Activated T-helper 1 cell treated with anti-CD3 and anti-CD28 coated beads, Interleukin-12 subunit alpha, Interleukin-12 subunit beta, Interleukin-2, Interleukin-4 antibody, amounts not matched to agents 30 ng/mL and 10 ng/mL and 1 ng/mL, durations not matched to agents 14 hours and 24 hours and 36 hours (primary cell): Measurements from ENCODE around the gene FIBP. TPM values are rescaled to one million over a fixed set of nuclear protein-coding genes. Genes with fewer than 3 reads are reported as not detected.

Source experiments
- DNase-seq: peaks from one replicate; pipeline ENCODE4 v3.0.0; 2021; ENCODE audit warnings: low spot score
- H3K27ac Mint-ChIP-seq: one replicate; pipeline ENCODE4 v1.8.0; 2021; ENCODE audit warnings: mild to moderate bottlenecking, mixed read lengths
- H3K27me3 Mint-ChIP-seq: one replicate; pipeline ENCODE4 v1.8.0; 2022; ENCODE audit warnings: mild to moderate bottlenecking, moderate library complexity, mixed read lengths; ENCODE audit not compliant: insufficient read depth
- H3K36me3 Mint-ChIP-seq: one replicate; pipeline ENCODE4 v1.8.0; 2021; ENCODE audit warnings: low read depth, mixed read lengths
- H3K4me1 Mint-ChIP-seq: one replicate; pipeline ENCODE4 v1.8.0; 2021; ENCODE audit warnings: low read depth, mixed read lengths
- H3K4me3 Mint-ChIP-seq: one replicate; pipeline ENCODE4 v1.8.0; 2021; ENCODE audit warnings: mild to moderate bottlenecking, moderate library complexity, mixed read lengths
- H3K9me3 Mint-ChIP-seq: one replicate; pipeline ENCODE4 v1.8.0; 2021; ENCODE audit warnings: mixed read lengths
- intact Hi-C: fragments of 100-400 bp; cut with micrococcal nuclease; formaldehyde crosslinking; loops from one replicate; pipeline ENCODE4 v1.15.1; 2024
- total RNA-seq: library from RNA; stranded (reverse); gene quantifications from 2 replicates; pipeline ENCODE4 v1.2.3, GENCODE V29; 2022

Gene FIBP
- total RNA-seq = 86.8 and 93.2 TPM in 2 replicates

GRCh38 chr11:65888163-65888814 is at the start of gene FIBP:
Gene FIBP, minus strand, starts transcription at chr11:65888471. Its CDS starts 53 bp downstream, at chr11:65888418.
- intact Hi-C loops = loop anchor here (1.0 to 2.0 kb wide), 7 partner anchors 15 to 273 kb away; partner anchors contain the start of genes BANF1, EIF1AD, MUS81 and PCNX3
- DNase-seq = peak; percentile 90
- H3K9me3 Mint-ChIP-seq = no peaks in the 10 kb centered on the region
- peak within 1 kb of the TSS; percentile 99 for H3K4me3 Mint-ChIP-seq
- peak within 1 kb of the TSS; percentile 96 for H3K27ac Mint-ChIP-seq
- H3K36me3 Mint-ChIP-seq = peaks cover 36% of the 10 kb centered on the region
- H3K27me3 Mint-ChIP-seq = no peaks in the 10 kb centered on the region
- peaks cover 58% of the 10 kb centered on the region for H3K4me1 Mint-ChIP-seq

GRCh38 chr11:65937766-65938165 is 49.5 kb upstream of the FIBP start:
- Mint-ChIP-seq H3K36me3 (no peaks in the 10 kb centered on the region), H3K9me3 (no peaks in the 10 kb centered on the region), H3K27ac (no peak overlapping the region), H3K27me3 (peaks cover 10% of the 10 kb centered on the region), H3K4me3 (no peak overlapping the region), H3K4me1 (peaks cover 4% of the 10 kb centered on the region)
- DNase-seq = no peak
- intact Hi-C loops = no loop called here

GRCh38 chr11:65934014-65934413 is 45.7 kb upstream of the FIBP start:
- Mint-ChIP-seq H3K4me3 (no peak overlapping the region), H3K27ac (no peak overlapping the region), H3K4me1 (peaks cover 18% of the 10 kb centered on the region), H3K36me3 (no peaks in the 10 kb centered on the region), H3K27me3 (peaks cover 5% of the 10 kb centered on the region), H3K9me3 (no peaks in the 10 kb centered on the region)
- intact Hi-C loops = no loop called here
- DNase-seq = no peak

GRCh38 chr11:65932558-65932919 is 44.3 kb upstream of the FIBP start:
- Mint-ChIP-seq H3K27ac (no peak overlapping the region), H3K9me3 (no peaks in the 10 kb centered on the region), H3K4me3 (no peak overlapping the region), H3K4me1 (peaks cover 33% of the 10 kb centered on the region), H3K27me3 (peaks cover 5% of the 10 kb centered on the region), H3K36me3 (no peaks in the 10 kb centered on the region)
- intact Hi-C loops = no loop called here
- DNase-seq = no peak

- DNase-seq = no peak
- peak overlapping the region; percentile 52 for H3K27ac Mint-ChIP-seq
- H3K4me1 Mint-ChIP-seq = peaks cover 39% of the 10 kb centered on the region
- H3K27me3 Mint-ChIP-seq = peaks cover 2% of the 10 kb centered on the region
- H3K9me3 Mint-ChIP-seq = no peaks in the 10 kb centered on the region
- H3K4me3 Mint-ChIP-seq = no peak overlapping the region
- no peaks in the 10 kb centered on the region for H3K36me3 Mint-ChIP-seq
- intact Hi-C loops = no loop called here
Measured at GRCh38 chr11:65931773-65932557, 43.7 kb upstream of the FIBP start.

- Mint-ChIP-seq H3K4me3 (peak overlapping the region; percentile 48), H3K4me1 (peaks cover 40% of the 10 kb centered on the region), H3K27me3 (peaks cover 2% of the 10 kb centered on the region), H3K9me3 (no peaks in the 10 kb centered on the region), H3K36me3 (peaks cover 3% of the 10 kb centered on the region), H3K27ac (peak overlapping the region; percentile 92)
- intact Hi-C loops = loop anchor here (1.0 to 2.0 kb wide), 5 partner anchors 9 to 60 kb away; partner anchors contain the start of genes C11orf68, DRAP1, FIBP and SART1
- no peak for DNase-seq
Measured at GRCh38 chr11:65928667-65929066, 40.4 kb upstream of the FIBP start.

GRCh38 chr11:65927904-65928397 is 39.7 kb upstream of the FIBP start:
- Mint-ChIP-seq H3K27ac (peak overlapping the region; percentile 92), H3K27me3 (peaks cover under 1% of the 10 kb centered on the region), H3K9me3 (no peaks in the 10 kb centered on the region), H3K36me3 (peaks cover 10% of the 10 kb centered on the region), H3K4me3 (peak overlapping the region; percentile 48), H3K4me1 (peaks cover 40% of the 10 kb centered on the region)
- peak; percentile 72 for DNase-seq
- intact Hi-C loops = loop anchor here (1.0 to 2.0 kb wide), 5 partner anchors 9 to 61 kb away; partner anchors contain the start of genes C11orf68, DRAP1, FIBP and SART1

GRCh38 chr11:65925397-65925796 is 37.1 kb upstream of the FIBP start:
- H3K4me3 Mint-ChIP-seq = no peak overlapping the region
- no peaks in the 10 kb centered on the region for H3K9me3 Mint-ChIP-seq
- no peak for DNase-seq
- peaks cover 19% of the 10 kb centered on the region for H3K36me3 Mint-ChIP-seq
- intact Hi-C loops = no loop called here
- H3K27me3 Mint-ChIP-seq = no peaks in the 10 kb centered on the region
- peaks cover 26% of the 10 kb centered on the region for H3K4me1 Mint-ChIP-seq
- H3K27ac Mint-ChIP-seq = no peak overlapping the region

- DNase-seq = no peak
- Mint-ChIP-seq H3K27me3 (no peaks in the 10 kb centered on the region), H3K36me3 (peaks cover 22% of the 10 kb centered on the region), H3K27ac (no peak overlapping the region), H3K9me3 (no peaks in the 10 kb centered on the region), H3K4me3 (peak overlapping the region; percentile 34), H3K4me1 (peaks cover 12% of the 10 kb centered on the region)
- intact Hi-C loops = no loop called here
Measured at GRCh38 chr11:65922565-65922964, 34.3 kb upstream of the FIBP start.

- H3K27ac Mint-ChIP-seq = peak overlapping the region; percentile 9
- peaks cover 10% of the 10 kb centered on the region for H3K4me1 Mint-ChIP-seq
- no peaks in the 10 kb centered on the region for H3K9me3 Mint-ChIP-seq
- intact Hi-C loops = no loop called here
- DNase-seq = no peak
- H3K36me3 Mint-ChIP-seq = peaks cover 26% of the 10 kb centered on the region
- H3K4me3 Mint-ChIP-seq = peak overlapping the region; percentile 34
- no peaks in the 10 kb centered on the region for H3K27me3 Mint-ChIP-seq
Measured at GRCh38 chr11:65921876-65922275, 33.6 kb upstream of the FIBP start.

- H3K36me3 Mint-ChIP-seq = peaks cover 31% of the 10 kb centered on the region
- no peak overlapping the region for H3K27ac Mint-ChIP-seq
- no peaks in the 10 kb centered on the region for H3K9me3 Mint-ChIP-seq
- H3K4me3 Mint-ChIP-seq = peak overlapping the region; percentile 94
- no peak for DNase-seq
- H3K4me1 Mint-ChIP-seq = peaks cover 17% of the 10 kb centered on the region
- no peaks in the 10 kb centered on the region for H3K27me3 Mint-ChIP-seq
- intact Hi-C loops = no loop called here
Measured at GRCh38 chr11:65921033-65921555, 32.8 kb upstream of the FIBP start.

- peak overlapping the region; percentile 83 for H3K27ac Mint-ChIP-seq
- peaks cover 17% of the 10 kb centered on the region for H3K4me1 Mint-ChIP-seq
- H3K36me3 Mint-ChIP-seq = peaks cover 31% of the 10 kb centered on the region
- H3K27me3 Mint-ChIP-seq = no peaks in the 10 kb centered on the region
- H3K9me3 Mint-ChIP-seq = no peaks in the 10 kb centered on the region
- H3K4me3 Mint-ChIP-seq = peak overlapping the region; percentile 94
- DNase-seq = no peak
- intact Hi-C loops = no loop called here
Measured at GRCh38 chr11:65920372-65920802, 32.1 kb upstream of the FIBP start.
